NCI-H345 (cell line): ENCODE data around the gene SLC44A4.
"Not testable (repeated sequence)": the region's sequence is repeated elsewhere in the genome, so short reads cannot be mapped to it uniquely, and the experiment has no call there.

Experiments used
- DNase-seq: peaks from one replicate; lab custom pipeline; 2025; lab: John Stamatoyannopoulos, UW

The SLC44A4 gene

DNA sequence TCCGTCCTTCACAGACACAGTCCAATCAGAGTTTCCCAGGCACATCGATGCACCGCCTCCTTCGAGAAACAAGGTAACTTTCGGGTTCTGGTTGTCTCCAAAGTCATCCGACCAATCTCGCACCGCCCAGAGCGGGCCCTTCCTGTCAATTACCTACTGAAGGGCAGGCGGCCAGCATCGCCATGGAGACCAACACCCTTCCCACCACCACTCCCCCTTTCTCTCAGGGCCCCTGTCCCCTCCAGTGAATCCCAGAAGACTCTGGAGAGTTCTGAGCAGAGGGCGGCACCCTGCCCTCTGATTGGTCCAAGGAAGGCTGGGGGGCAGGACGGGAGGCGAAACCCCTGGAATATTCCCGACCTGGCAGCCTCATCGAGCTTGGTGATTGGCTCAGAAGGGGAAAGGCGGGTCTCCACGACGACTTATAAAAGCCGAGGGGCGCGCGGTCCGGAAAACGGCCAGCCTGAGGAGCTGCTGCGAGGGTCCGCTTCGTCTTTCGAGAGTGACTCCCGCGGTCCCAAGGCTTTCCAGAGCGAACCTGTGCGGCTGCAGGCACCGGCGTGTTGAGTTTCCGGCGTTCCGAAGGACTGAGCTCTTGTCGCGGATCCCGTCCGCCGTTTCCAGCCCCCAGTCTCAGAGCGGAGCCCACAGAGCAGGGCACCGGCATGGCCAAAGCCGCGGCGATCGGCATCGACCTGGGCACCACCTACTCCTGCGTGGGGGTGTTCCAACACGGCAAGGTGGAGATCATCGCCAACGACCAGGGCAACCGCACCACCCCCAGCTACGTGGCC, 51.3 kb downstream of the SLC44A4 start, which contains the start of gene HSPA1B:
TSS of gene HSPA1B (plus strand) at position 453 of the 794 bp plus-strand sequence. CDS start at position 666, 213 bp downstream.
- peak; percentile 86 for DNase-seq

DNA sequence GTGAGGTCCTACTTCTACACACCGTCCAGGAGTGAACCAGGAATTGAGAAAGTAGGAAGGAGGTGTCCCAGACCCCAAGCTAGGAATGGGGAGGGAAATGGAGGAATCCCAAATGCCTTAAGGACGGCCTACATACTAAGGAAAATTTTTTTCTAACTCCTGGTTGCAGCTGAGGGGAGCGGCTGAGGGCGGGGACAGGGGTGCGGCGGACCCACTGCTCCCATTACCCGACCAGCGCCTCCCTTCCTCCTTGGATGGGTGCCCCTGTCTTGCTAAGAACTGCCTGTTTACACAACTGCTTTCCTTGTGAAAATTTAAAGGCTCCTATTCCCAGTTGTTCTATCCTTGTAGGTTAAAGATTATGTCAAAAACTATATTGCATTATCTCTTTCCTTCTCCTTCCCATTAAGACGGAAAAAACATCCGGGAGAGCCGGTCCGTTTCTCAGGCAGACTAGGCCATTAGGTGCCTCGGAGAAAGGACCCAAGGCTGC, 52.0 kb downstream of the SLC44A4 start:
- DNase-seq = no peak

DNA sequence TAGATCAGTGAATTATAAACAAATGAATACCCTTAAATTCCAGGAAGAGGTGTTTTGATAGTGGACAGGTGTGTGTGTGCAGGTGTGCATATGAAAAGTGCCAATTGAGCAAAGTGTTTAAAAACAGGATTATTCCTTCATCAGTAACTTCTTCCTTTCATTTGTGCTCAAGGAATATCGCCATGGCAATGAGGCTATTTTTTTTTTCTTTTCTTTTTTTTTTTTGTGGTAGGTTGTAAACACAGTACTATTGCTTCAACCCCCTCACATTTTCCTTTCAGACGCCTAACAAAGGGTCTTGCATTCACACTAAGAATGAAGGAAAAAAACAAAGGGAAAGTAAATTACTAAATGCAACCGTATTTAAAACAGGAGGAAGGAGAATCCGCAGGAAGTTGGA, 53.2 kb downstream of the SLC44A4 start:
- DNase-seq = no peak

DNA sequence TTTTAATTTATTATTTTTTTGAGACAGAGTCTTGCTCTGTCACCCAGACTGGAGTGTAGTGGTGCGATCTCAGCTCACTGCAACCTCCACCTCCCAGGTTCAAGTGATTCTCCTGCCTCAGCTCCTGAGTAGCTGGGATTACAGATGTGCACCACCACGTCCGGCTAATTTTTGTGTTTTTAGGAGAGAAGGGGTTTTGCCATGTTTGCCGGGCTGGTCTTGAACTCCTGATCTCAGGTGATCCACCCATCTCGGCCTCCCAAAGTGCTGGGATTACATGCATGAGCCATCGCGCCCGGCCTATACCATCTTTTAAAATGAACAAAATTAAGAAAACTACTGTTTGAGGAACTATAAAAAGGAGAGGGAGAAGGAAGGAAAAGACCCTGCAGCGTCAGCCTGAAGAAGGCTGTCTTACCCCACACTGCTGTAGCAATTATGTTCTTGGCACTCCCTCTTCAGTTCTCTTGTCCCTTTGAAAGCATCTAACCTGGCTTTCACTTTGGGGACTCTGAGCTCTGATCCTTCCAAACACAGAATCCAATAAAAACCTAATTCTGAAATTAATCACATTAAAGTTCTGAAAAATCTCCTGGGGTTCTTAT, 55.1 kb downstream of the SLC44A4 start:
- not testable (repeated sequence) for DNase-seq

DNA sequence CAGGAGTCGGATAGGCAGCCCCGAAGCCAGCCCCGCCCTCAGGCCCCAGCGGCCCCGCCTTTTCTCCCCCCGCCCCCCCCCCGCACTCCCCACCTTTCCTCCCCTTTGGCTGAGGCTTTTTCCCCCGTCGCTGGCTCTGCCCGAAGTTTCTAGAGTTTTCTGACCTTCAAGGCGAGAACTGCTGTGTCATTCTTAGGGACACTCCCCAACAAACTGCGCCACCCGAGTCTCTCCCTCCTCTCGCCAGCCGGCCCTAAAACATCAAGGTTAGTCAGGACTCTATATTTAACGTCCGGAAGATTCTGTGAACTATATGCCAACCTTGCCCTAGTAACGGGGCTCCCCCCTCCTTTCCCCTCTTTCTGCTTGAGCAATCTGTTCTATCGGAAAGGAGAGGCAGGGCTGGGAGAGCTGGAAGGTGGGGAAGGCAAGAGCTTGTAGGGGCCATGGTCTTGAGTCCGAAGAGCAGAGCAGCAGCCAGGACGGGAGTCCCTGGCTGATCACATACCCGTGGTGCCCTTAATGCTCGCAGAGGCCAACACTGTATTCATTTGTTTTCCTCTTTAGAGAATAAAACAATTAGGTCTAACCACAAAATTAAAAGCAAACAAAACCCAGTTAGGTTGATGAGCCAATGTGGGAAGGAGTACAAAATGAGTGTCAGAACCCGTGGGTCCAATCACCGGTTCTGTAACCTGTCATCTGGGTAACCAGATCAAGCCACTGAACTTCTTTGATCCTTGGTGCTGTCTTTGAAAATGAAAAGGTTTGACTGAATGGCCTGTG, 56.6 kb downstream of the SLC44A4 start:
- no peak for DNase-seq

DNA sequence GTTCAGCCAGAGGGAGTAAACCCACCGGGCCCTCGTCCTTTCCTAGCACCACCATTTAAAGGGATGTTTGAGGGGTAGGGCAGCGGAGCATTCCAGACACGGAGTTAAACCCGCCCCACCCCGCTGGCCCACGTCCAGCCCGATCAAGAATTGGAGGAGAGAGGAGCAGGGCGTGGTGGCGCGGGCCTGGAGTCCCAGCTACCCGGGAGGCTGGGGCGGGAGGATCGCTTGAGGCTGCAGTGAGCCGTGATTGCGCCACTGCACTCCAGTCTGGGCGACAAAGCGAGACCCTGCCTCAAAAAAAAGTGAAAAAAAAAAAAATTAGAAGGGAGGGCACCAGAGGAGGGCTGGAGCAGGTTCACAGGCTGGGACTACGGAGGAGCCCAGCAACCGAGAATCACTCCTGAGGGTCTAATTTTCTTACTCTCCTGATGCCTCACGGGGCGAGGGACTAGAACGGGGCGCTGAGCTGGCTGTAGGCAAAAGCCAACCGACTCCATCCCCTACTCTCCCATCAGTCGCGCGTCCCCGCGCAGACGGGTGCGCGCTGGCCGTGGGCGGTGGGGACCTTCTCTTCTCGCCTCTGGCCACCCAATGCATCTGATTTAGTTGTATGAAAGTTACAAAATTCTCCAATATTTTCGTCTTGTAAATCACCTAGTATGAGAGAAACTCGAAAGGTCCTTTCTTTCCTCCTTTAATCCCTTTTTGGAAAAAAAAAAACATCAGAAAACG, 57.3 kb downstream of the SLC44A4 start:
- DNase-seq = no peak

DNA sequence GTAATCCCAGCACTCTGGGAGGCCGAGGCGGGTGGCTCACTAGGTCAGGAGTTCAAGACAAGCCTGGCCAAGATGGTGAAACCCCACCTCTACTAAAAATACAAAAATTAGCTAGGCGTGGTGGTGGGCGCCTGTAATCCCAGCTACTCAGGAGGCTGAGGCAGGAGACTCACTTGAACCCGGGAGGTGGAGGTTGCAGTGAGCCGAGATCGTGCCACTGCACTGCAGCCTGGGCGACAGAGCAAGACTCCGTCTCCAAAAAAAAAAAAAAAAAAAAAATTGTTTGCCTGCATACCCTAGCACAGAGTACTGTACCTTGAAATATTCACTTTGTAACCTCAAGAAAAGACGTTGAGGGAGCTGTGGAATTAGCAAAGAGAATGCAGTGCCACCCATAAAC, 58.4 kb downstream of the SLC44A4 start:
- DNase-seq = not testable (repeated sequence)

DNA sequence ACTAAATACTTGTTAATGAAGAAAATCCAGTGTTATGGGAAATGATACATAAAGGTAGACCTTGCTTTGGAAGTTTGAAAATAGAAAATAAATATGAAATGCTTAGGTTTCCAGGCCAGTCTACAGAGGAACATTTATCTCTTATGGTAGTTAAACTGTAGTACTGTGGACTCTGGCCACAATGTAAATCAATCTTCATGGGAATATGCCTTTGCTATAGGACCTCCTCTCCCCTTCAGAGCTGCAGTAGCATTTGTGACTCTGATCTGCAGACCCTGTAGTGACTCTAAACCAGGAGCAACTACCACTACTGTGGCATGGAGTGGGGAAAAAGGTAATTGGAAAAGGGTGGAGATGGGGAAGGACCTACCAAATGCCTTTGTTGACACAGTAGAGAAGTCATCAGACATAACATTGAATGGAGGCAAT, 58.9 kb downstream of the SLC44A4 start:
- DNase-seq = no peak

DNA sequence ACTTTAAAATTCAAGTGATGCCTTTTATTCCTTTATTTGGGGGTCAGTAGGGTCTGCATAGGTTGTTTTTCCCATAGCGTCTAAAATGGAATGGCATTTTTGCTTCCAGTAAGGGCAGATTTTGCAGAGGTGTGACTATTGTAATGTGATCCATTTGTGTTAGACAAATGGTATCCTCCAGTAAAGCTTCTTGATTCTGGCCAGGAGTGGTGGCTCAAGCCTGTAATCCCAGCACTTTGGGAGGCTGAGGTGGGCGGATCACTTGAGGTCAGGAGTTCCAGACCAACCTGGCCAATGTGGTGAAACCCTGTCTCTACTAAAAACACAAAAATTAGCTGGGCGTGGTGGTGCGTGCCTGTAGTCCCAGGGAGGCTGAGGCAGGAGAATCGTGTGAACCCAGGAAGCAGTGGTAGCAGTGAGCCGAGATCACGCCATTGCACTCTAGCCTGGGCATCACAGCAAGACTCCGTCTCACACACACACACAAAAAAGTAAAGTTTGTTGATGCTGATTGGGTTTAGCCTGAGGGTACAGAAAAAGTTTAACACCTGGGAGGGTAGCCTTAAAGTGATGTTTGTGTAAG, 60.8 kb downstream of the SLC44A4 start:
- DNase-seq = not testable (repeated sequence)

DNA sequence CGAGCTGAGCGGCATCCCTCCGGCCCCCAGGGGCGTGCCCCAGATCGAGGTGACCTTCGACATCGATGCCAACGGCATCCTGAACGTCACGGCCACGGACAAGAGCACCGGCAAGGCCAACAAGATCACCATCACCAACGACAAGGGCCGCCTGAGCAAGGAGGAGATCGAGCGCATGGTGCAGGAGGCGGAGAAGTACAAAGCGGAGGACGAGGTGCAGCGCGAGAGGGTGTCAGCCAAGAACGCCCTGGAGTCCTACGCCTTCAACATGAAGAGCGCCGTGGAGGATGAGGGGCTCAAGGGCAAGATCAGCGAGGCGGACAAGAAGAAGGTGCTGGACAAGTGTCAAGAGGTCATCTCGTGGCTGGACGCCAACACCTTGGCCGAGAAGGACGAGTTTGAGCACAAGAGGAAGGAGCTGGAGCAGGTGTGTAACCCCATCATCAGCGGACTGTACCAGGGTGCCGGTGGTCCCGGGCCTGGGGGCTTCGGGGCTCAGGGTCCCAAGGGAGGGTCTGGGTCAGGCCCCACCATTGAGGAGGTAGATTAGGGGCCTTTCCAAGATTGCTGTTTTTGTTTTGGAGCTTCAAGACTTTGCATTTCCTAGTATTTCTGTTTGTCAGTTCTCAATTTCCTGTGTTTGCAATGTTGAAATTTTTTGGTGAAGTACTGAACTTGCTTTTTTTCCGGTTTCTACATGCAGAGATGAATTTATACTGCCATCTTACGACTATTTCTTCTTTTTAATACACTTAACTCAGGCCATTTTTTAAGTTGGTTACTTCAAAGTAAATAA, 61.5 kb downstream of the SLC44A4 start:
- not testable (repeated sequence) for DNase-seq

DNA sequence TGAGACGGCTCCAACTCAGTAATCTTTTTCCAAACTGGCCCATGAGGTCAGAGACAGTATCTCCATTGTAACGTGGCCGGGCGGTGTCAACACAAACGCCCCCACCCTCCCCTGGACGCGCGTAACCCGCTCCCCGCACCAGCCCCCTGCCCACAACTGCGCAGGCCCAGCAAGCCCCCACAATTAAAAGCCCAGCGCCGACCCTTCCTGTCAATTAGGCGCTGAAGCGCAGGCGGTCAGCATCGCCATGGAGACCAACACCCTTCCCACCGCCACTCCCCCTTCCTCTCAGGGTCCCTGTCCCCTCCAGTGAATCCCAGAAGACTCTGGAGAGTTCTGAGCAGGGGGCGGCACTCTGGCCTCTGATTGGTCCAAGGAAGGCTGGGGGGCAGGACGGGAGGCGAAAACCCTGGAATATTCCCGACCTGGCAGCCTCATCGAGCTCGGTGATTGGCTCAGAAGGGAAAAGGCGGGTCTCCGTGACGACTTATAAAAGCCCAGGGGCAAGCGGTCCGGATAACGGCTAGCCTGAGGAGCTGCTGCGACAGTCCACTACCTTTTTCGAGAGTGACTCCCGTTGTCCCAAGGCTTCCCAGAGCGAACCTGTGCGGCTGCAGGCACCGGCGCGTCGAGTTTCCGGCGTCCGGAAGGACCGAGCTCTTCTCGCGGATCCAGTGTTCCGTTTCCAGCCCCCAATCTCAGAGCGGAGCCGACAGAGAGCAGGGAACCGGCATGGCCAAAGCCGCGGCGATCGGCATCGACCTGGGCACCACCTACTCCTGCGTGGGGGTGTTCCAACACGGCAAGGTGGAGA, 63.6 kb downstream of the SLC44A4 start, which contains the start of the genes HSPA1A and HSPA1L:
TSS of gene HSPA1A (plus strand) at position 519 of the 814 bp plus-strand sequence. CDS start at position 733, 214 bp downstream.
TSS of gene HSPA1L (minus strand) at position 259 of the 814 bp plus-strand sequence. CDS start 3,311 bp downstream, outside the sequence.
- DNase-seq = peak; percentile 98

DNA sequence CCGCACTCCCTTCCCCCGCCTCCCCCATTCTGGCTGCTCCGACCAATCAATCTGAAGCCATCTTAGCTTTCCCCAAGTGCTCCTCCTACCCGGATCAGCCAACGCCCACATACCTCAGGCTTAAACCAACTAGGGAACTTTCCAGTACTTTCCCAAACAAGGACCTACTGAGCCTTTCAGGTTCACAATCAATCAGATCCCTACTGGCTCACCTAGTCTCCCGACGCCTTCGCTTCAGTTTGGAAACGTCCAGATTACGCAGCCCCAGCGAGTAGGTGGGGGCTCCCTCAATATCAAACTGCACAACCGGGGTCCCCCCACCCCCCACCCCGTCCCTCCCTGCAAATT, 64.1 kb downstream of the SLC44A4 start:
- DNase-seq = peak; percentile 97

DNA sequence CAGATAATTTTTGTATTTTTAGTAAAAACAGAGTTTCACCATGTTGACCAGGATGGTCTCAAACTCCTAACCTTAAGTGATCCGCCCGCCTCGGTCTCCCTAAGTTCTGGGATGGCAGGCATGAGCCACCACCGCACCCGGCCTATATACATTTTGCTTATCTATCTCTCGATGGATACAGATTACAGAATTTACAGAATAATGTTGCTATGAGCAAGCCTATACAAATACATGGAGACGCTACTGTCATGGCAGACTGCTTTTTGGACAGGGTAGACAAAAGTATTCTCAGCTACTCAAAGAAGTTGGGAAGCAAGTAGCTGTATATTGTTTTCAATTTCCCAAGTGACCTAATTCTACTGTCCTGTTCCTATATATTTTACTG, 65.3 kb downstream of the SLC44A4 start:
- no peak for DNase-seq
